Hindlimb muscle (tissue), 1 donor: ENCODE measurements around the gene RBM4B. TPM values are rescaled to one million over a fixed set of nuclear protein-coding genes. Genes with fewer than 3 reads are reported as not detected.

Experiments
- polyA plus RNA-seq: library from polyadenylated mRNA; unstranded; fragments of 120-200 nt; gene quantifications from one replicate; pipeline ENCODE4 v1.2.1, GENCODE V29; 2013; ENCODE audit not compliant: insufficient read length

RBM4B gene
- polyA plus RNA-seq, 1 donor = 38.0 TPM

Other genes starting within 250 kb of the RBM4B start
- gene MRPL11, start 239.0 kb downstream of the RBM4B start, polyA plus RNA-seq = 45.9 TPM
- 8.6 TPM for gene PELI3, start 211.0 kb downstream of the RBM4B start, polyA plus RNA-seq
- 25.7 TPM for gene DPP3, start 197.5 kb downstream of the RBM4B start, polyA plus RNA-seq
- 21.4 TPM for gene BBS1, start 167.3 kb downstream of the RBM4B start, polyA plus RNA-seq
- gene ZDHHC24, start 131.8 kb downstream of the RBM4B start, polyA plus RNA-seq = 4.6 TPM
- gene ACTN3, start 131.0 kb downstream of the RBM4B start, polyA plus RNA-seq = 141 TPM
- 27.0 TPM for gene CTSF, start 109.3 kb downstream of the RBM4B start, polyA plus RNA-seq
- gene CCDC87, start 84.8 kb downstream of the RBM4B start, polyA plus RNA-seq = 0.25 TPM
- gene CCS, start 84.7 kb downstream of the RBM4B start, polyA plus RNA-seq = 39.3 TPM
- gene RBM14, start 61.3 kb downstream of the RBM4B start, polyA plus RNA-seq = 51.5 TPM
- gene RBM4, start 39.2 kb downstream of the RBM4B start, polyA plus RNA-seq = 141 TPM
- 24.3 TPM for gene SPTBN2, start 51.3 kb upstream of the RBM4B start, polyA plus RNA-seq
- gene RCE1, start 165.6 kb upstream of the RBM4B start, polyA plus RNA-seq = 18.0 TPM
- 40.3 TPM for gene LRFN4, start 179.2 kb upstream of the RBM4B start, polyA plus RNA-seq